ENCODE measurements around the gene PDZK1. TPM values are rescaled to one million over a fixed set of nuclear protein-coding genes. Genes with fewer than 3 reads are reported as not detected.

Gene PDZK1
- total and polyA plus RNA-seq, 10 donors: 0.26 to 0.63 (median 0.37) TPM; not detected in 4

GRCh38 chr1:145747398-145748247 is 40.5 kb upstream of the PDZK1 start:
- no peak for TF ChIP-seq POLR2A (IDR thresholded peaks at IDR 0.05)
- TF ChIP-seq, protein P1, sequence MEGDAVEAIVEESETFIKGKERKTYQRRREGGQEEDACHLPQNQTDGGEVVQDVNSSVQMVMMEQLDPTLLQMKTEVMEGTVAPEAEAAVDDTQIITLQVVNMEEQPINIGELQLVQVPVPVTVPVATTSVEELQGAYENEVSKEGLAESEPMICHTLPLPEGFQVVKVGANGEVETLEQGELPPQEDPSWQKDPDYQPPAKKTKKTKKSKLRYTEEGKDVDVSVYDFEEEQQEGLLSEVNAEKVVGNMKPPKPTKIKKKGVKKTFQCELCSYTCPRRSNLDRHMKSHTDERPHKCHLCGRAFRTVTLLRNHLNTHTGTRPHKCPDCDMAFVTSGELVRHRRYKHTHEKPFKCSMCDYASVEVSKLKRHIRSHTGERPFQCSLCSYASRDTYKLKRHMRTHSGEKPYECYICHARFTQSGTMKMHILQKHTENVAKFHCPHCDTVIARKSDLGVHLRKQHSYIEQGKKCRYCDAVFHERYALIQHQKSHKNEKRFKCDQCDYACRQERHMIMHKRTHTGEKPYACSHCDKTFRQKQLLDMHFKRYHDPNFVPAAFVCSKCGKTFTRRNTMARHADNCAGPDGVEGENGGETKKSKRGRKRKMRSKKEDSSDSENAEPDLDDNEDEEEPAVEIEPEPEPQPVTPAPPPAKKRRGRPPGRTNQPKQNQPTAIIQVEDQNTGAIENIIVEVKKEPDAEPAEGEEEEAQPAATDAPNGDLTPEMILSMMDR (IDR thresholded peaks at IDR 0.05 in 8 of 11, conservative IDR thresholded peaks at IDR 0.05 in 3 of 11): no peak
- no peak for TF ChIP-seq POLR2AphosphoS5 (IDR thresholded peaks at IDR 0.05)
- no peak for DNase-seq
- WGBS, 5 donors: 63 to 89% (median 75%) methylated on average over 9 of the region's 9 CpGs
- Histone ChIP-seq H3K36me3 (peaks cover 0 to 100% (median 85%) of the 10 kb centered on the region in 6 donors), H3K4me3 (no peak overlapping the region), H3K27ac (peak overlapping the region in 1 of 8 donors; percentile 3), H3K4me1 (no peaks in the 10 kb centered on the region), H3K27me3 (replicated peaks in 1 of 7) (no peaks in the 10 kb centered on the region), H3K9me3 (no peaks in the 10 kb centered on the region)
- intact Hi-C loops (cut with DNase I; ENCODE audit: low total_unique reads): no loop called here

- Histone ChIP-seq H3K27ac (no peak overlapping the region), H3K4me1 (no peaks in the 10 kb centered on the region), H3K4me3 (no peak overlapping the region), H3K27me3 (replicated peaks in 1 of 7) (no peaks in the 10 kb centered on the region), H3K36me3 (peaks cover 0 to 56% (median 40%) of the 10 kb centered on the region in 6 donors), H3K9me3 (no peaks in the 10 kb centered on the region)
- intact Hi-C loops (cut with DNase I; ENCODE audit: low total_unique reads): no loop called here
- no peak for TF ChIP-seq POLR2A (IDR thresholded peaks at IDR 0.05)
- no peak for TF ChIP-seq POLR2AphosphoS5 (IDR thresholded peaks at IDR 0.05)
- TF ChIP-seq, protein P1 (IDR thresholded peaks at IDR 0.05 in 8 of 11, conservative IDR thresholded peaks at IDR 0.05 in 3 of 11): no peak
- WGBS, 5 donors: 88 to 94% (median 91%) methylated on average over 4 of the region's 4 CpGs
- no peak for DNase-seq
These were observed 33.1 kb upstream of the PDZK1 start for GRCh38 chr1:145740269-145740668.

GRCh38 chr1:145736191-145736590 is 29.0 kb upstream of the PDZK1 start:
- no peak for DNase-seq
- 95 to 100% (median 97%) methylated on average over 1 of the region's 1 CpG for WGBS, 5 donors
- Histone ChIP-seq H3K27ac (no peak overlapping the region), H3K27me3 (replicated peaks in 1 of 7) (no peaks in the 10 kb centered on the region), H3K9me3 (no peaks in the 10 kb centered on the region), H3K36me3 (peaks cover 0 to 21% (median 7%) of the 10 kb centered on the region in 6 donors), H3K4me1 (no peaks in the 10 kb centered on the region), H3K4me3 (no peak overlapping the region)
- TF ChIP-seq, protein P1 (IDR thresholded peaks at IDR 0.05 in 8 of 11, conservative IDR thresholded peaks at IDR 0.05 in 3 of 11): no peak
- TF ChIP-seq POLR2A (IDR thresholded peaks at IDR 0.05): no peak
- no peak for TF ChIP-seq POLR2AphosphoS5 (IDR thresholded peaks at IDR 0.05)
- intact Hi-C loops (cut with DNase I; ENCODE audit: low total_unique reads): no loop called here

- intact Hi-C loops (cut with DNase I; ENCODE audit: low total_unique reads): no loop called here
- WGBS, 5 donors: 92 to 99% (median 95%) methylated on average over 3 of the region's 3 CpGs
- no peak for TF ChIP-seq POLR2AphosphoS5 (IDR thresholded peaks at IDR 0.05)
- TF ChIP-seq, protein P1 (IDR thresholded peaks at IDR 0.05 in 8 of 11, conservative IDR thresholded peaks at IDR 0.05 in 3 of 11): no peak
- TF ChIP-seq POLR2A (IDR thresholded peaks at IDR 0.05): no peak
These were observed 23.7 kb upstream of the PDZK1 start for GRCh38 chr1:145730900-145731299.

More at GRCh38 chr1:145730900-145731299, 23.7 kb upstream of the PDZK1 start:
- Histone ChIP-seq H3K9me3 (no peaks in the 10 kb centered on the region), H3K4me3 (no peak overlapping the region), H3K27me3 (replicated peaks in 1 of 7) (no peaks in the 10 kb centered on the region), H3K36me3 (peaks cover 0 to 14% (median 6%) of the 10 kb centered on the region in 6 donors), H3K27ac (no peak overlapping the region), H3K4me1 (no peaks in the 10 kb centered on the region)
- no peak for DNase-seq
